HCT116 (cell line): ENCODE measurements around the gene CDK8.

ENCODE experiments used
- CEBPB ChIP-seq: IDR thresholded peaks from 2 replicates; pipeline ENCODE4 v1.6.1; 2012; ENCODE audit warnings: low read depth
- CTCF ChIP-seq, 3 experiments: fragments of 200-600 bp in 1 of 3; sonication (generic) in 1 of 3; IDR thresholded peaks in 2 of 3; conservative IDR thresholded peaks in 1 of 3; 2 replicates each; pipeline ENCODE4 v1.5.1; 2012 to 2017; ENCODE audit warnings: low read depth in 2 of 3, low read length in 2 of 3, antibody characterized with exemption in 1 of 3, borderline replicate concordance in 1 of 3, control low read depth in 1 of 3, mild to moderate bottlenecking in 1 of 3, mixed read lengths in 1 of 3, mixed run types in 1 of 3, moderate library complexity in 1 of 3; ENCODE audit not compliant: insufficient read depth in 1 of 3
- POLR2A ChIP-seq: IDR thresholded peaks from 2 replicates; pipeline ENCODE4 v1.7.0; 2011; ENCODE audit warnings: borderline replicate concordance; ENCODE audit not compliant: insufficient read depth, insufficient read length; ENCODE audit errors: extremely low read depth
- RAD21 ChIP-seq: IDR thresholded peaks from 2 replicates; pipeline ENCODE4 v1.6.1; 2012; ENCODE audit warnings: low read depth, mild to moderate bottlenecking
- SIN3A ChIP-seq: IDR thresholded peaks from 2 replicates; pipeline ENCODE4 v1.6.1; 2012; ENCODE audit warnings: low read depth

DNA sequence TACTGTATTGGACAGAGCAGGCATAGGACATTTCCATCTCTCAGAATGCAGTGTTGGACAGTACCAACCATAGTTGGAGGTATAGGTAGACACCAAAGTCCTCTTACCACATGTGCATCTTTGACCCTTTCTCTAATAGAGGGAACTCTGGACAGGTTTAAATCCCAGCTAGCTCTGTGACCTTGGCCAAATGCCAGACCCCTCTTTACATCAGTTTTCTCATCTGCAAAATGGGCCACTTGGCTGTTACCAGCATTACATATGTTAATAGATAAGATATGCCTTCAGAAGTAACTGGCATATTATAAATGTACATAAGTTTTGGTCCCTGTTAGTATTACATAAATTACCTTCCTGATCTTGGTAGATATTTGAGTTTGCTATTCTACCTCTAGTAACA is 54.3 kb downstream of the CDK8 start:
- TF ChIP-seq CEBPB (no peak), CTCF (IDR thresholded peaks at IDR 0.05 in 2 of 3, conservative IDR thresholded peaks at IDR 0.05 in 1 of 3; ENCODE audit: borderline replicate concordance in 1 of 3, insufficient read depth in 1 of 3, low read depth in 2 of 3, low read length in 2 of 3) (no peak), POLR2A (no peak), RAD21 (no peak), SIN3A (no peak)
